Measurements from ENCODE around the gene MUC4. TPM values are rescaled to one million over a fixed set of nuclear protein-coding genes. Genes with fewer than 3 reads are reported as not detected.

MUC4 gene
- total and polyA plus RNA-seq, 9 of the 15 experiments (the other 6 are each of a cell fraction or from before 2014, with no cell fraction given): under 0.01 to 0.21 (median 0.10) TPM; not detected in 4

DNA sequence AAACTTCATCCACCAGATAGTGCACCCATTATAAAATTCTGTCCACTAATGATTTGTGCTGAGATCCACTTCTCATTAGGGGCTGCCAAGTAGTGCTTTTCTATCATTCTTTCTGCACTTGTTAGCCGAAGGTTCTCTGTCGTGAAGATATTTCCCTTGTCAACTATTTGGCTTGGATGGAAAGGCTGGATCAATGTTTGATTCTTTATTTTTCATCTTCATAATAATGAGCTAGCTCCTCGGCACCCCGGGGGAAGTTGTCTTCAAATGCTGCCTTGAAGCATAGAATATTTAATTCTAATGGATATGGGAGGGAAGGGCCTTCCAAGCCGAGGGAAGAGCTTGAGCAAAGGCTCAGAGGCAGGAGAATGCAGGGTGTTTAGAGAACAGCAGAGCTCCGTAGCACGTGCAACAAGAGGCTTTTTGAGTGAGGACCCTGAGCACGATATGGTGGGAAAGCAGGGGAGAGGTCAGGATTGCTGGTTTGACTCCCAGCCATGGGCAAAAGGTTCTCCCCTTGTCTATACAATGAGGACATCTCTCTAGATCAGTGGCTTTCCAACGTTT lies 107.2 kb downstream of the MUC4 start:
- Histone ChIP-seq H3K36me3 (ENCODE audit: control insufficient read depth, insufficient read depth, low read length) (peaks cover 5% of the 10 kb centered on the region), H3K27ac (ENCODE audit: extremely low read depth, low read depth, low read length) (no peak overlapping the region), H3K9me3 (replicated peaks; ENCODE audit: control insufficient read depth, insufficient read depth, low read depth, low read length) (no peaks in the 10 kb centered on the region), H3K9me1 (ENCODE audit: control insufficient read depth, insufficient read depth, low read length) (no peaks in the 10 kb centered on the region), H3K9ac (ENCODE audit: insufficient read depth in 1 of 2, low read depth in 2 of 2, low read length in 2 of 2) (no peak overlapping the region), H3K4me2 (ENCODE audit: insufficient read depth, low read length) (no peak overlapping the region), H3K4me3 (no peak overlapping the region), H4K20me1 (replicated peaks; ENCODE audit: control insufficient read depth, insufficient read depth, low read length) (no peaks in the 10 kb centered on the region), H3K4me1 (replicated peaks in 1 of 2; ENCODE audit: control insufficient read depth in 2 of 2, insufficient read depth in 2 of 2, low read length in 2 of 2) (peaks cover 0 to 4% of the 10 kb centered on the region in 2 experiments; a peak in 2 of 5 replicates), H3K27me3 (ENCODE audit: control insufficient read depth in 2 of 2, insufficient read depth in 2 of 2, low read length in 2 of 2) (peaks cover 0 to 7% of the 10 kb centered on the region in 2 experiments; a peak in 1 of 5 replicates), H3K79me2 (ENCODE audit: control insufficient read depth, insufficient read depth, low read length) (no peaks in the 10 kb centered on the region), H2AFZ (ENCODE audit: low read depth, low read length) (no peak overlapping the region)
- DNase-seq (ENCODE audit: extremely low read depth in 1 of 4, low spot score in 3 of 4) (peak in 3 of 4 experiments; percentile 17 to 27 (median 22)), ATAC-seq (peak; percentile 19), FAIRE-seq (no peak)
- intact Hi-C loops (cut with micrococcal nuclease): loop anchor here (10.0 kb wide), 1 partner anchor 430 kb away; the partner anchor contains the start of gene XXYLT1
- BruUV-seq (replicated peaks): no TSS peak
- POLR2A ChIA-PET: interaction anchor here (0.6 to 4.2 kb wide), 10 partner anchors 10 to 151 kb away, joined by 3 to 24 read pairs (median 4); no protein-coding TSS in a partner anchor
- in situ Hi-C loops (cut with MboI): loop anchor here (10.0 to 25.0 kb wide), 3 partner anchors 508 to 1950 kb away; partner anchors contain the start of genes RNF168, SLC51A, SMCO1 and ZDHHC19
- CTCF ChIA-PET (ENCODE audit: low intra/inter-chr PET ratio): no interaction called here
- WGBS (ENCODE audit: insufficient coverage, low coverage, missing lambda C conversion rate): 32% methylated on average over 9 of the region's 9 CpGs
- TF ChIP-seq HNRNPUL1 (IDR thresholded peaks at IDR 0.05; ENCODE audit: low read length): 0 out of 2 replicates have a peak, but pooled peaks have one; percentile 28
- TF ChIP-seq ZNF740 (CRISPR knock-in tag; IDR thresholded peaks at IDR 0.05): 0 out of 2 replicates have a peak, but pooled peaks have one; percentile 35
- TF ChIP-seq ZNF740 (tag; IDR thresholded peaks at IDR 0.05): no peak
- no peak for TF ChIP-seq MLLT1 (IDR thresholded peaks at IDR 0.05)
- peak; percentile 10 for TF ChIP-seq TBP (optimal IDR thresholded peaks at IDR 0.05; ENCODE audit: low read depth, low read length)
- no peak for TF ChIP-seq TAL1 (IDR thresholded peaks at IDR 0.05)
- TF ChIP-seq POU5F1 (IDR thresholded peaks at IDR 0.05; ENCODE audit: borderline replicate concordance, low read depth, low read length, partially characterized antibody): no peak
- TF ChIP-seq VEZF1 (CRISPR knock-in tag; IDR thresholded peaks at IDR 0.05): peak; percentile 10; the same call in 1 of the 2 replicates
- TF ChIP-seq MYNN (IDR thresholded peaks at IDR 0.05): peak; percentile 15; the same call in 1 of the 2 replicates
- TF ChIP-seq MYNN (CRISPR knock-in tag; IDR thresholded peaks at IDR 0.05): no peak
- 0 out of 2 replicates have a peak, but pooled peaks have one; percentile 59 for TF ChIP-seq ZNF780A (CRISPR knock-in tag; IDR thresholded peaks at IDR 0.05)
- TF ChIP-seq NONO (IDR thresholded peaks at IDR 0.05; ENCODE audit: low read depth in 2 of 2, low read length in 1 of 2): no peak
- TF ChIP-seq, protein P1, sequence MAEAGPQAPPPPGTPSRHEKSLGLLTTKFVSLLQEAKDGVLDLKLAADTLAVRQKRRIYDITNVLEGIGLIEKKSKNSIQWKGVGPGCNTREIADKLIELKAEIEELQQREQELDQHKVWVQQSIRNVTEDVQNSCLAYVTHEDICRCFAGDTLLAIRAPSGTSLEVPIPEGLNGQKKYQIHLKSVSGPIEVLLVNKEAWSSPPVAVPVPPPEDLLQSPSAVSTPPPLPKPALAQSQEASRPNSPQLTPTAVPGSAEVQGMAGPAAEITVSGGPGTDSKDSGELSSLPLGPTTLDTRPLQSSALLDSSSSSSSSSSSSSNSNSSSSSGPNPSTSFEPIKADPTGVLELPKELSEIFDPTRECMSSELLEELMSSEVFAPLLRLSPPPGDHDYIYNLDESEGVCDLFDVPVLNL (CRISPR knock-in tag; IDR thresholded peaks at IDR 0.05; ENCODE audit: low read depth): no peak
- TF ChIP-seq POLR2AphosphoS2 (IDR thresholded peaks at IDR 0.05; ENCODE audit: low read length): 0 out of 2 replicates have a peak, but pooled peaks have one; percentile 18

Measured in K562 (cell line).